Cerebellar cortex (tissue), 1 donor: ENCODE results near the gene CDC5L.

ENCODE experiments used
- DNase-seq: peaks from one replicate; pipeline ENCODE4 v3.0.0-alpha.2; 2015; ENCODE audit warnings: low spot score

The CDC5L gene

DNA sequence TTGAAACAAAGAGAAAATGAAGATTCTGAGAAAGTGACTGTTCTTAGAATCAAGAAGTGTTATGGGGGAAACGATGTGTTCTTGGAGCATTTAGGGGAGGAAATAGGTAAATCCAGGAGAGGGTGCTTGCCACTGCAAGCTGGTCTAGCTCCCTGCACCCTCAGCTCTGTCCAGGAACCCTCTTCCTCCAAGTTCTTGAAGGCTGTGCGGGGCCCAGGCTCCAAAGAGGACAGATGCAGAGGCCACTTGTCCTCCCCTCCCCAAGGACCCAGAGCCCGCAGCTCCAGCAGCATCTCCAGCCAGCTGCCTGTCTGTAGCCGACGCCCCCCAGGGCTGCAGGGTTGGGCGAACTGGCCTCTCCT is 87.9 kb downstream of the CDC5L start:
- peak; percentile 8 for DNase-seq

DNA sequence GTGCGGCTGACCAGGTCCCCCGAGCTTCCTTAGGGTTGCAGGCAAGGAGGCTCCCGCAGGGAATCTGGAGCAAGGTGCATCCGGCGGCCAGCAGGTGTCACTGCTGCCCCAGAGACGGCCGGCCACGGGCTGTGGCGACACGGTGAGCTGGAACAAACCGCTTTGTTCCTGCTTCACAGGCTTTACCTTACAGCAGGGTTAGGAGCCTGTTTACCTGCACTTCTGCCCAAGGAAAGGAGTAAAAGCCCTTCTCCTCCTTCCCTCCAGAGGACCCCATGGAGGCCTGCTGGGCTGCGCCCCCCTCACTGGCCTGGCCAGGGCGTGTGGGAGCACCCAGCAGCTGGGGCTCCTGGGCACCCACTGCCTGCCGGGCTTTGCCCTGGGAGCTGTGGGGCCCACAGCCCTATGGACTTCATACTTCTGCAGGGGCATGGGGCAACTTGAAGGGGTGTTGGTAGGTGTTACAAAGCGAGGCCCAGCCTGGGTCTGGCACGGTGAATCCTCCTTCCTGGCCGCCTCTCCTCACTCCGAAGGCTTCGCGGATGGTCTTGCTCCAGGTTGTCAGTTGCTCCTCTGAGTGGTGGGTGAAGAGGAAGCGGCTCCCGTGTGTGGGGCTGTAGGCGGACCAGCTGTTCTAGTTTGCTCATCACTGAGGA is 88.4 kb downstream of the CDC5L start:
- peak; percentile 74 for DNase-seq

DNA sequence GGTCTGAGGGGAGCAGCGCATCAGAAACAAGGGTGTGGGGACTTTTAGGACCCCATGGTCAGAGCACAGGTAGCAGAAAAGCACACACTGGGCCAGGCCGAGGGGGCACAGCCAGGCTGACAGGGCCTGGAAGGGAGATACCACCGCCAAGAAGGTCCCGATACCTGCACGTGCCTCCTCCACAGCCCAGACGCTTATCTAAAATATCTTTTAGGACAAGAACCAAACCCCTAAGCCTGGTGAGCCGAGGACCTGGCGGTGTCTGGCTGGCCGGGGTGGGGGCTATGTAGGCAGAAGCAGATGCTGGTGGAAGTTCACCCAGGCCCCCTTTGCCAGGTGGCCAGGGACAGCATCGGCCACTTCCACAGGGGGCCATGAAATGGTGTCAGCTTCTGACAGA is 89.3 kb downstream of the CDC5L start:
- DNase-seq, result no peak

DNA sequence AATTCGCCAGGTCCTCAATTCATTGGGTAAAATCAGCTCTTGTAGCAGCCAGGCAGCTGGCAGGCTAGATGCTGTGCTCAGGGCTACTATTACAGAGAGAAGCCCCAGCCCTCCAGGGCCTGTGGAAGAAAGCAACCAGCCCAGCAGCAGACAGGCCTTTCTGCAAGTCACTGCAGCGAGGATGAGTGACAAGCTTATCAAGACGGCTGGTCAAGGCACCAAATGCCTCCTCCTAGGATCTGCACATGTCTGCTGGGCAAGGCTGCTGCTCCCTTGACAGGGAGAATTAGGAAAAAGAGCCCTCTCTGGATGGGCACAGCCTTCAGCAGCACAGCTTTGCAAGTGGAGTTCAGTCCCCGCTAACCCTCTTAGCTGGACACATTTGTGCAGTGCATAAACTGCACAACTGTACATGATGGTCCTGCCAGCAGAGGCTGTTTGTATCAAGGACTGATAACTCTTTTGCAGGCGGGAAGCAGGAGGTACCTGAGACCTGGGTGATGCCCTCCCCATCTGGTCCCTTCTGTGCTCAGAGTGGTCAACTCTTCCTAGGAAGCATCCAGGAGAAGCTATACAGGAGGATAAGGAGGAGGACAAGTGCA is 89.9 kb downstream of the CDC5L start:
- no peak for DNase-seq

DNA sequence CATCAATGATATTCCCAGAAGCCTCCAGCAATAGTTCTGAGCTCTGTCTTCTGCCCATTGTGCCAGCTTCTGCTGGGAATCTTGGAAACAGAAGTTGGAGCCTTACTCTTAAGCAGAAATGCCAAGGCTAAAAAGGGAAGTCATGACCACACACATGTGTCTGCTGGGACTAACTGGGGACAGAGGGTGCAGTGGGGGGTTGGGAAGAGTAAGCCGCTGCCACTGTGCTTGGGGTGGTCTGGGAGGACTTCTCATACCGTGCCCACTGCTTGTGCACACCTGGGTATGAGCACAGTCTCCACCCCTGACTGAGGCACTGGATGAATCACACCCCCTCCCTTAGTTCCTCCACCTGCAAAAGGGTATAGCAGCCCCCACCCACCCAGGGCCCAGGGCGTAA is 90.7 kb downstream of the CDC5L start:
- DNase-seq, result no peak

DNA sequence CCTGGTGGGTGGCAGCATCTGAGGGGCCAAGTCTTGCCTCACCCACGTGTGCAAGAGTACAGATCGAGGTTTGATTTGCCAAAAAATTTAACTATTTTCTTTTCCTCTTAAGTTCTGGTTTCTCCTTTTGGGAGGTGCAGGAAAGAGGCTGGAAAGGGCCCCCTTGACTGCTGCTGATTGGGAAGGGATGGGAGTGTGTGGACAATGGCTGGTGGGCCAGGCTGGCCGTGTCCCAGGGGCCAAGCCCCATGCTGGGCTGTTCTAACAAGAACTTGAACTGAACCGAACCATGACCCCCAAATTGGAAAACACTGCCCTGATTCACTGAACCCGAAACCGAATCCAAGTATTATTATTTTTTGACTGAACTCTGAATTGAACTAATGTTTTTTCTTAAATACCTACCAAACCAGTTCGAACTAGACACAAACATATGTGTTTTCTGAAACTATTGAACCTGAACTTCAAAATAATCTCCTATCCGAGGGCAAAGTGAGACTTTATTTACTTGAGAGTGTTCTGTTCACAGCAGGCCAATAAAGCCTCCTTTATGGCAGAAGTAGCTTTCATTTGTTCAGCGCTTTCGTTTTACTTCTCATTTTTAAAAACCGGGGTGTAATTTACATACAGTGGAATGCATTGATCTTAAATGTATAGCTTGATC is 91.2 kb downstream of the CDC5L start:
- DNase-seq, result no peak

DNA sequence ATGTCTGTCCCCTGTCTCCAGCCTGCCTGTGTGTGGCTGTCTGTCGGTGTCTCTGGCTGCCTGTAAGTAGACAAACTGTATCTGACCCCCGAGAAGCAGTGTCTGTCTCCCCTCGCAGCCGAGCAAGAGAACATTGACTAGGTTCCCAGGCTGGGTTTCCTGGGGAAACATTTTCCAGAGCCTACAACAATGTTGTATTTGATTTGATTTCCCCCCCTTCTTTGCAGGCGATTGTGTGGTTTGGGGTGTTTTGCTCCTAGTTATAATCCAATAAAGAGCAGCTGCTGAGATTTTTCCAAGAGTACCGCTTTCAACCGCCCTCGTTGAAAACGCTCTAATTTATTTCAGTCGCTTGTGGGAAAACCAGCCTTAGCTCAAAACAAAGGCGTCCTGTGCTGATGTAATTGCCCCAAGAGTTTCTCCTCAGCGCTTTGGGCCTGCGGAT is 92.6 kb downstream of the CDC5L start:
- DNase-seq, result peak; percentile 6

DNA sequence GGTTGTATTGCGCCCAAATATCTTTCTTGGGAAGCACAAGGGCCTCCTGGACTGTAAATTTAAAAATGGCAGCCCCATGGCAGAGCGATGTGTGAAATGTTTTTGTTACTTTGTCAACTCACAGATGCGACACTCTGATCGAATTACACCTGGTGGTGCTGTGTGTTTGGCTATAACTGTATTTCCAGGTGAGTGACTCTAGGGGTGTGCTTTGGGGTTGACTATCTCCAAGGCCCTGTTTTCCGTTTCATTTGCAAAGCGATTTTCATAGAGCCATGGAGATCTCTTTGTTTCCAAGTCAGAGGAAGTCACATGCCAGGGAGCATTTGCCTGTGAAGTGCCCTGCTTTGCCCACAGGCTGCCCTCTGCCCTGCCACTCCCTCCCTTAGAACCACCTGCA is 93.5 kb downstream of the CDC5L start:
- no peak for DNase-seq

DNA sequence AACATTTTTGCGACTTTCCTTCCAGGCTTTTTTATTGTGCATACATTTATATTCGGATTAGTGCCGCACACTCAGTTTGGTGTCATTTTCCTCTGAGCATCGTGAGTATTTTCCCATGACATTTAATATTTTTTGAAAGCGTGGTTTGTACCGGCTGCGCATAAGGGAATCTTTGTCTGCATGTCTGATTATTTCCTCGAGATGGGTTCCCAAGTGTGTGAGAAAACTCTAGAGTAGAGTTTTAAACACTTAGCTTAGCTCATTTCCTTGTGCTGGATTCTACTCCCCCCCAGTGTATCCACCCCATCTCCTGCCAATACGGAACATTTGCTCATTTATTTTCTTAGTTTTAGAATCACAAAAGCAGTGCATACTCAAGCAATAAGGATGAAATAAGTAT is 94.3 kb downstream of the CDC5L start:
- no peak for DNase-seq

DNA sequence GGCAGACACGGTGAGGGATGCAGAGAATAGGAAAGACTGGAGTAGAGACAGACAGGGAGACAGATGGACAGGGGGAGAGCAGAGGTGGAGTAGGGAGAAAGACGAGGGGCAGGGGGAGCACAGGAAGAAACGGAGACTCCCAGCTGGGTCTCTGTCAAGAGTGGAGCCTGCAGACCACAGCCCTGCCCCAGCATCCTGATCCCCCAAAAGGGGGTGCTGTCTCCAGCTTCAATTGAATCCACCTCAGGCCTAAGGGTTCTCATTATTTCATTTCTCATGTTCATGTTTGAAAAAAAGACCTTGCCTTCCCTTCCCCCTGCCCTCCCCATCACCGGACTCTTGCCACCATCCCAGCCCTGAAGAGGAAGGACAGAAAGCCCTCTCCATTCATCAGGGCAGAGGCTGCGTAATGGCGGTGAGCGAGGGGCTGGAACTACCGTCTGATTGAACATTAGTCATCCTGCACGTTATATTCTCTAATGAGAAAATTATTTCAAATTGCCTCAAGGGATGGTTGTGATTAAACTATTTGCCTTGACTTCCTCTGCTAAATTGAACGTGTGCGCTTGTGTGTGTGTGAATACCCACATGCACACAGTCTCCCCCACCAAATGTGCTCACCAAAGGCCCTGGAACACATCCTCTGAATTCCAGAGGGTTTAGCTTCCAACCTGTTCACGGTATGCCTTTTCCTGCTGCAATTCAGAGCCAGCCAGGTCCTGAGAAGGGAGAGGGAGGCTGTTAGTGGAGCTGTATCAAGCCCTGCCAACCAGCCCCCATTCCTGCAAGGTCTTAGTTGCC is 98.3 kb downstream of the CDC5L start:
- DNase-seq, result no peak

DNA sequence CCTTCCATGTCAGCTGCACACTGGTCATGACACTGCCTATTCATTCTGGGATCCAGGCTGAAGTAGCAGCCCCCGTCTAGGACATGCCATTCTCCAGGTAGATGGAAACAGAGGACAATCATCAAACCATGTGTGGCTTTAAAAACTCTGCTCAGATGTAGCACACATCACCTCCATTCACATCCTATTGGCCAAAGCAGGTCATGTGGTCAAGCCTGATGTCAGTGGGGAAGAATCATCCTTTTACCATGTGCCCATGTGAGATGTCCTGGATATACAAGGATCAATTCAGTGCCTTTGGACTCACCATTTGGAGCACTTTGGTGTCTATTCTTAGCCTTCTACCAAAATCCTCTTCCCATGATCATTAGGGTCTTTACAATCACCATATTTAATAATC is 99.5 kb downstream of the CDC5L start:
- DNase-seq, result no peak

DNA sequence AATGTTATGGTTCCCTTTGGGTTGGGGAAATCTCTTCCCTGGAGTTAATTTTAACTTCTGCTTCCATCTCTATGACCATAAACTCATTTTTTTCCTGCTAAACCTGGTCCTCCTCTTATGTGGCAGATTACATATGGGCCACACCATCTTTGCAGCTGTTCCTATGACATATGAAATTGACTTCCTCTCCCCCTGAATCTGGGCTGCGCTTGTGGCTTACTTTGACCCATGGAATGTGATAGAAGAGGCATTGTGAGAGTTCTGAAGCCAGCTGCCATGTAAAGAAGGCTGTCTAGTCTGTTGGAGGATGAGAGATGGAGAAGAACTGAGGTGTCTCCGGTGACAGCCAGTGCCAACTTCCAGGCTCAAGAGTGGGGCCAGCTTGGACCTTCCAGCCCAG is 100.1 kb downstream of the CDC5L start:
- DNase-seq, result no peak

DNA sequence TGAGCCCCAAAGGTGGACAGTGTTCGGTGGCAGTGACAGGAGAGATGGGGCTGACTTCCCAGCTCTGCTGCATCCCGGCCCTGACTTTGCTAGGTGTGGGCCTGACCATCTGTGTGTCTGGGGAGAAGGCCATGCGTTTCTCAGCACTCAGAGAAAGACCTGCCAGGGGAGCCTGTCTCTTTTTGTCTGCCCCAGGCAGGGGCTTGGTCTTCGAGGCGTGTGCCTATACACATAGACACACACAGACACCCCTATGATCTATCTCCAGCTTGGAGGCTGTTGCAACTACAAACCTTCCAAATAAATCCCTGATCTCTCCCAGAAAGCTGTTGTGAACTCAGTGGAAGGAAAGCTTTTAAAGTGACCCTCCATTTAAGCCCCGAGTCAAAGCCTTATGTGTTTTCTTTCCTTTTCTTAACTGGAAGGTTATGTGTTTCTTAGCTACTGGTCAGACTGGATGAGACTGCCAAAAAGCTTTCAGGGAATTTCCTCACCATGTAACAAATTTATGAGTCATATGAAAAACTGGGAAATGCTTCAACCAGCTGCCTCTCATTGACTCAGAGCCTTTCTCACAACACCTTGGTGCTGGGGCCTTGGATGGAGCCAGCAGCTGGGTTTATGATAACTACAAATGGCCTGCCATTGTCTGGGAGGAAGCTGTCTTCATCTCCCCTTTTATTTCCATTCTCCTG is 102.6 kb downstream of the CDC5L start:
- DNase-seq, result no peak

DNA sequence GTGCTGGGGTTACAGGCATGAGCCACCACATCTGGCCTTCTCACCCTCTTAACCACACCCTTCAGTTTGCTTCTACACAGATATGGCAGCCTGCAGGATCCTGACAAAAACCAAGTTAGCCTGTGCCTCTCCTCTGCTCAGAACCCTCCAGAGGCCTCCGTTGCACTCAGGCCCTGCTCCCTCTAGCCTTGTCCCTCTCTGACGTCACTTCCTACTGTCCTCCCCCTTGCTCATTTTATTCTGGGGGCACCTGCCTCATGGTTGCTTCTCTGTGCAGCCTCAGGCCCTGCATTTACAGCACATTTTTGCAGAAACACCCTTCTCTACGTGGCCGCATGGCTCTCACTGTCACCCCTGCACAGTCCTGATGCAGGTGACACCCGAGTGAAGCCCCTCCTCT is 105.6 kb downstream of the CDC5L start:
- DNase-seq, result no peak

DNA sequence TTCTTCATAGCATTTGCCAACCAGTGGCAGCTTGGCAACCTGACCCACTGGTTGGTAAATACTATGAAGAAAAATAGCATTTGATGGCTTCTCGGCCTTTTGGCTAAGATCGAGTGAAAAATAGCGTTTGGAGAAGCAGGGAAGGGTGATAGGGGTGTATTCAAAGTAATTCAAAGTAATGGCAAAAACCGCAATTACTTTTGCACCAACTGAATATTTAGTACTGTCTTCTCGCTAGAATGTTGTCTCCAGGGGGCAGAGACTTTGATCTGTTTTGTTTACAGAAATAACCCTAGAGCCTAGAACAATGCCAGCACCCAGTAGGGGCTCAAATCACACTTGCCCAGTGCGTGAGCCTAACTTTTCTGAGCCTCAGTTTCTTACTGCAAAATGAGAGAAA is 106.1 kb downstream of the CDC5L start:
- DNase-seq, result no peak

DNA sequence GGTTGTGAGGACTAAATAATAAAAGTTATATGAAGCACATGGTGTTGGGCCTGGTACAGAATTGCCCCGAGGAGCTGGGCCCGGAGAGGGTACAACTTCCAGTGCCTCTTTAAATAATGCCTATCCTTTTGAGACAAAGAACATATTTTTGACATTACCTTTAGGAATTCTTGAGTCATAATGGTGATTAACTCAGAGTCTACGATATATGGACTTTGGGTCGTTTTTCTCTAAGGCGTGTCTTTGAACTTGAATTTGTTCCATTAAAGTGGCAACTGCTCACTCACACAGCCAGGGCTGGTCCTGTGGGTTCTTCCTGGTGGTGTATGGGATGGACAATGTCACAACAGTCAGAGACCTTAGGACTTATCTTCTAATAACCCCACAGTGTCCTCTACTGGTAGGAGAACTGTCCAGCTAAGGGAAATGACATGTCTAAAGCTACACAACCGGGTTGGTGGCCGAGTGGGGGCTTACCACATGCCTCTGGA is 106.5 kb downstream of the CDC5L start:
- no peak for DNase-seq

DNA sequence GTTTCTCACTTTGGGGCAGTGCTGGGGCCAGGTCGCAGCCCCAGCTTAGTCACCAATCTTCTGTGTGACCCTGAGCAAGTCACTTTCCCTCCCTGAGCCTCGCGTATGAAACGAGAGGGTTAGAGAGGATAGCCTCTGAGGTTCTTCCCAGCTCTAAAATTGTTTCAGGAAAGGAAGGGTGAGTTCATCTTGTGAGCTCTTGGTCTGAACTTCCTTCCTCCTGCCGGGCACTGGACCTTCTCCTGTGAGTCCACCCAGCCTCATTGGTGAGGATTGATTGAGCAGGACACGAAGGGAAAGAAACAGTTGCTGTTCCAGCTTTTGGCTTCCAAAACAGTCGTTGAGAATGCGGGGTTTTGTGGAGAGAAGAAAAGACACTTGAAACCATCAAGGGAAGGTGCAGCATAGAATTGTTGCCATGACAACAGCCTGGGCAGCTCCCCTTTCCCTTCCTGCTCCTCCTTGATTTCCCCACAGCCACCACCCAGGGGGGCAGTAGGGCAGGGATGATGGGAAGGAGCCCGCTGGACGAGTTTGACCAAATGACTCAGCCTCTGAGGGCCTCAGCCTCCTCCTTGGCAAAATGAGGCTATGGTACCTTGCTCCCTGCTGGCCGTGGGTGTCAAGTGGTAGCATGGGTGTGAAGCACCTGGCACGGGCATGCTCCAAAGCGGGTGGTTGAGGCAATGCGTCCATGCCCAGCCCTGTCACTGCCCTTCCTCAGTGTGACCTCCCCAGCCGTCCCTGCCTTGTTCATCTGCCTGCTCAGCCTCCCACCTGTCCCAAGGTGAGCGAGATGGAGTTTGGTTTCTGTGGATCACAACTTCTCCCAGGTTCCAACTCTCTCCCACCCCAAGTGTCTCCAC is 107.8 kb downstream of the CDC5L start:
- no peak for DNase-seq

DNA sequence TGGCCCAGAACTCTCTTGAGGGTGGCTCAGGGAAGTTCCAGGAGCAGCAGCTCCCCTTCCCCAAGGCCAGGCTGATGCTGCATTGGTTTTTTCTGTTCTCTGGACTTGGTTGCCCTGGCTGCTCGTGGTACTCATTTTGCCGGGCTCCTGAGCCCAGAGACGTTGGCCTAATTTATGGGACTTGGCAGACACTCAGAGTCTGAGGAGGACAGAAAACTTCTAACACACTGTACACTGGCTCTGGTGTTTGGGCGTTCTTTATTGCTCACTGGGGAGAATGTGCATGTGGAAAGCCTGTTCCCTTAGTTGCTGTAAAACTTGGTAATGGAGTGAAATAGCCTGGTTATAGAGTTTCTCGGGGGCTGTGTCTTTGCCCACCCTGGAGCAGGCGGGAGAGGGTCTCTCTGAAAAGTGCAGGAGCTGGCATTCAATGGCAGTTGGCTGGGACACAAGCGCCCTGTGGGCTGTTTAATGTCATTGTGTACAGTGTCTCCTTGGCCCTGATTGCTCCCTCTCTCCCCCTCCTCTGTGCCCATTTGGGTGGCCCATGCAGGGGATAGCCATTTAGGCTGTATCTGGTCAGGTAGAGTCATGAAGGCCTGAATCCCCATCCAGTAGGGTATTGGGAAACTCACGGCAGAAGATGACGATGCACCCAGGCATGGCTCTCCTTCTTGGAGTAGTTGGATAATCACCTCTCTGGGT is 109.3 kb downstream of the CDC5L start:
- DNase-seq, result no peak

DNA sequence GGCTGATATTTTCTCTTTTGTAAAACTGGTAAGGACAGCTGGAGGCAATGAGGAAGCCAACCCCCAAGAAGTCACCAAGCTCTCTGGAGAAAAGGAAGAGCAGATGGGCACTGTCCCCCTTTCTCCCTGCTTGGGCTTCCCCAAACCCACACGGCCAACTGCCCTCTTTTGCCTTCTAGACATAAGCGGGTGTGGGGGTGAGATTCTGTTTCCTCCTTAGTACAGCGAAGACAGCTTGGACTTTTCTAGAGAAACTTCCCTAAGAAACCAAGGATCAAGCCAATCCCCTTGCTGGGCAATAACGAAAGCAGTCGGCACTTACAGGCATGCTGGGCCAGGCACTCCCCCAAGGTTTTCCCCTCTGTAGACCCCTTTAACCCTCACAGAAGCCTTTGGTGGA is 110.3 kb downstream of the CDC5L start:
- DNase-seq, result no peak

DNA sequence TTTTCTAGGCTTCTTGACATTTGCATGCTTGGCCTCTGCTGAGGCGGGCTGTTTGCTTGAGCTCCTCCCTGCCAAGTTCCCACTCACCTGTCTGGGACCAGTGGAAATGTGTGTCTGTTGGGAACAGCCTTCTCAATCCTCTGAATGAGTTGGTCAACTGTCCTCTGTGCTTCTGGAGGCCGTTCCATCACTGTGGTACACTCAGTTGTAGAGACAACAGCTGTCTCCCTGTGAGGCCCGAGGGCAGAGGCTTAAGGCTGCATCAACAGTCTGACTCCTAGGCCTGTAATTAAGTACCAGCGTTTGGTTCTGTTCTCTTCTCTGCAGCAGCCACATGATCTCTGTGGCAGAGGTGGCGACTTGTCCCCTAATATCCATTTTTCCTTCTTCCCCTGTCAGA is 110.9 kb downstream of the CDC5L start:
- no peak for DNase-seq

DNA sequence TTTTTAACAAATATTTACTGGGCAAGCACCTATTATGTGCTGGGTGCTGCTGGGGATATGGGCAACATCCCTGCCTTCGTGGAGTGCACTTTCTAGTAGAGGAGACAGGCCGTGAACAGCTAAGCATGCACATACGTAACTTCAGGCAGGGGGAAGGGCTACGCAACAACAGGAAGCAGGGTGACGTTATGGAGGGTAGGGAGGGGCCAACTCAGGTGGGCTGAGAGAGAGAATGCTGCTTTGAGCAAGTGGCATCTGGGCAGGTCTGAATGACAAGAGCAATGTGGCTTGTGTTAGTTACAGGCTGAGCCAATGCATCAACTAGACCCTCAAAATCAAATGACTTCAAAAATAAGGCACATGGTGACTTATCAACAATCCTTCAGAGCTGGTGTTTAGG is 112.1 kb downstream of the CDC5L start:
- no peak for DNase-seq
